ENCODE results near the gene GOSR1.

- TF ChIP-seq, protein P1, sequence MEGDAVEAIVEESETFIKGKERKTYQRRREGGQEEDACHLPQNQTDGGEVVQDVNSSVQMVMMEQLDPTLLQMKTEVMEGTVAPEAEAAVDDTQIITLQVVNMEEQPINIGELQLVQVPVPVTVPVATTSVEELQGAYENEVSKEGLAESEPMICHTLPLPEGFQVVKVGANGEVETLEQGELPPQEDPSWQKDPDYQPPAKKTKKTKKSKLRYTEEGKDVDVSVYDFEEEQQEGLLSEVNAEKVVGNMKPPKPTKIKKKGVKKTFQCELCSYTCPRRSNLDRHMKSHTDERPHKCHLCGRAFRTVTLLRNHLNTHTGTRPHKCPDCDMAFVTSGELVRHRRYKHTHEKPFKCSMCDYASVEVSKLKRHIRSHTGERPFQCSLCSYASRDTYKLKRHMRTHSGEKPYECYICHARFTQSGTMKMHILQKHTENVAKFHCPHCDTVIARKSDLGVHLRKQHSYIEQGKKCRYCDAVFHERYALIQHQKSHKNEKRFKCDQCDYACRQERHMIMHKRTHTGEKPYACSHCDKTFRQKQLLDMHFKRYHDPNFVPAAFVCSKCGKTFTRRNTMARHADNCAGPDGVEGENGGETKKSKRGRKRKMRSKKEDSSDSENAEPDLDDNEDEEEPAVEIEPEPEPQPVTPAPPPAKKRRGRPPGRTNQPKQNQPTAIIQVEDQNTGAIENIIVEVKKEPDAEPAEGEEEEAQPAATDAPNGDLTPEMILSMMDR (IDR thresholded peaks at IDR 0.05): no peak
- TF ChIP-seq POLR2A (IDR thresholded peaks at IDR 0.05): no peak
Observed at GRCh38 chr17:30503558-30503957, 26.4 kb downstream of the GOSR1 start.

Data from prostate gland (tissue), 2 donors.